ENCODE data around the gene CKMT2. TPM values are rescaled to one million over a fixed set of nuclear protein-coding genes. Genes with fewer than 3 reads are reported as not detected.
"Not testable (repeated sequence)": the region's sequence is repeated elsewhere in the genome, so short reads cannot be mapped to it uniquely, and the experiment has no call there.

The CKMT2 gene
- total RNA-seq, 4 donors from 2014 or later: 2.5 to 12.3 (median 6.5) TPM

GRCh38 chr5:81256766-81257165 lies 23.6 kb downstream of the CKMT2 start:
- TF ChIP-seq POLR2A (IDR thresholded peaks at IDR 0.05) (no peak), EP300 (IDR thresholded peaks at IDR 0.05) (no peak), POLR2AphosphoS5 (IDR thresholded peaks at IDR 0.05) (no peak), CTCF (IDR thresholded peaks at IDR 0.05) (no peak)
- WGBS: 31% methylated on average over 1 of the region's 1 CpG
- Histone ChIP-seq H3K27ac (no peak overlapping the region), H3K9me3 (peaks cover 4% of the 10 kb centered on the region), H3K4me3 (no peak overlapping the region), H3K4me1 (no peaks in the 10 kb centered on the region), H3K36me3 (no peaks in the 10 kb centered on the region), H3K27me3 (no peaks in the 10 kb centered on the region)
- DNase-seq (ENCODE audit: low spot score in 2 of 2): no peak

- H3K36me3 ChIP-seq; H3K27me3 ChIP-seq; H3K4me3 ChIP-seq; H3K4me1 ChIP-seq; H3K27ac ChIP-seq; H3K9me3 ChIP-seq; DNase-seq (ENCODE audit: low spot score in 2 of 2): not testable (repeated sequence)
- WGBS: 84% methylated on average over 1 of the region's 1 CpG
Observed at GRCh38 chr5:81262796-81263195, 29.7 kb downstream of the CKMT2 start.

- no peak for TF ChIP-seq POLR2AphosphoS5 (IDR thresholded peaks at IDR 0.05)
- TF ChIP-seq CTCF (IDR thresholded peaks at IDR 0.05): no peak
- no peak for TF ChIP-seq EP300 (IDR thresholded peaks at IDR 0.05)
- no peak for TF ChIP-seq POLR2A (IDR thresholded peaks at IDR 0.05)
- Histone ChIP-seq H3K4me3 (no peak overlapping the region), H3K4me1 (peaks cover 10% of the 10 kb centered on the region), H3K36me3 (no peaks in the 10 kb centered on the region), H3K27me3 (no peaks in the 10 kb centered on the region), H3K9me3 (peaks cover 6% of the 10 kb centered on the region), H3K27ac (no peak overlapping the region)
- DNase-seq (ENCODE audit: low spot score in 2 of 2): no peak
Observed at GRCh38 chr5:81265101-81265500, 32.0 kb downstream of the CKMT2 start.

- Histone ChIP-seq H3K4me1 (peaks cover 10% of the 10 kb centered on the region), H3K27ac (peak overlapping the region; percentile 7), H3K9me3 (no peaks in the 10 kb centered on the region), H3K27me3 (no peaks in the 10 kb centered on the region), H3K4me3 (no peak overlapping the region), H3K36me3 (no peaks in the 10 kb centered on the region)
- no peak for DNase-seq (ENCODE audit: low spot score in 2 of 2)
- 40% methylated on average over 3 of the region's 3 CpGs for WGBS
- TF ChIP-seq POLR2AphosphoS5 (IDR thresholded peaks at IDR 0.05): no peak
- TF ChIP-seq CTCF (IDR thresholded peaks at IDR 0.05): no peak
- TF ChIP-seq POLR2A (IDR thresholded peaks at IDR 0.05): no peak
- TF ChIP-seq EP300 (IDR thresholded peaks at IDR 0.05): no peak
Observed at GRCh38 chr5:81268521-81269196, 35.5 kb downstream of the CKMT2 start.

GRCh38 chr5:81269751-81270393 lies 36.8 kb downstream of the CKMT2 start:
- no peak overlapping the region for H3K4me3 ChIP-seq

GRCh38 chr5:81270394-81271027 lies 37.4 kb downstream of the CKMT2 start:
- H3K4me3 ChIP-seq; DNase-seq (ENCODE audit: low spot score in 2 of 2); H3K27me3 ChIP-seq; H3K9me3 ChIP-seq; H3K36me3 ChIP-seq; H3K27ac ChIP-seq; H3K4me1 ChIP-seq: not testable (repeated sequence)
- 94% methylated on average over 2 of the region's 2 CpGs for WGBS

More at GRCh38 chr5:81269751-81270393, 36.8 kb downstream of the CKMT2 start:
- WGBS: 86% methylated on average over 8 of the region's 8 CpGs
- peaks cover 9% of the 10 kb centered on the region for H3K4me1 ChIP-seq
- H3K9me3 ChIP-seq: peaks cover 3% of the 10 kb centered on the region
- H3K27ac ChIP-seq: no peak overlapping the region
- H3K36me3 ChIP-seq: no peaks in the 10 kb centered on the region
- DNase-seq (ENCODE audit: low spot score in 2 of 2): no peak
- H3K27me3 ChIP-seq: no peaks in the 10 kb centered on the region
- no peak for TF ChIP-seq POLR2AphosphoS5 (IDR thresholded peaks at IDR 0.05)
- TF ChIP-seq EP300 (IDR thresholded peaks at IDR 0.05): no peak

All from suprapubic skin (tissue), 4 donors.